GM10248 (cell line): ENCODE measurements around the gene TMCO4.
A peak's percentile ranks its signal among the peaks of the same experiment; 100 is the strongest.
"Not testable (repeated sequence)": the region's sequence is repeated elsewhere in the genome, so short reads cannot be mapped to it uniquely, and the experiment has no call there.

Source experiments
- CTCF ChIA-PET: fragments of 300-600 bp; sonication (Branson Sonifier 250); formaldehyde crosslinking; extraction: SDS; loops from one replicate; lab custom pipeline; 2021; ENCODE audit warnings: antibody characterized with exemption; lab: Yijun Ruan, JAX
- POLR2A ChIA-PET: fragments of 350-650 bp; sonication (Branson Sonifier 250); formaldehyde crosslinking; extraction: SDS; loops from one replicate; lab custom pipeline; 2020; ENCODE audit warnings: antibody characterized with exemption; lab: Yijun Ruan, JAX
- DNase-seq: peaks from one replicate; pipeline ENCODE4 v3.0.0; 2012; ENCODE audit errors: extremely low spot score
- TF ChIP-seq, protein P1 (sequence below): IDR thresholded peaks from 2 replicates; pipeline ENCODE4 v1.5.1; 2012; ENCODE audit warnings: mild to moderate bottlenecking, low read depth; ENCODE audit errors: extremely low read depth, missing control alignments, control extremely low read depth

Gene TMCO4

DNA sequence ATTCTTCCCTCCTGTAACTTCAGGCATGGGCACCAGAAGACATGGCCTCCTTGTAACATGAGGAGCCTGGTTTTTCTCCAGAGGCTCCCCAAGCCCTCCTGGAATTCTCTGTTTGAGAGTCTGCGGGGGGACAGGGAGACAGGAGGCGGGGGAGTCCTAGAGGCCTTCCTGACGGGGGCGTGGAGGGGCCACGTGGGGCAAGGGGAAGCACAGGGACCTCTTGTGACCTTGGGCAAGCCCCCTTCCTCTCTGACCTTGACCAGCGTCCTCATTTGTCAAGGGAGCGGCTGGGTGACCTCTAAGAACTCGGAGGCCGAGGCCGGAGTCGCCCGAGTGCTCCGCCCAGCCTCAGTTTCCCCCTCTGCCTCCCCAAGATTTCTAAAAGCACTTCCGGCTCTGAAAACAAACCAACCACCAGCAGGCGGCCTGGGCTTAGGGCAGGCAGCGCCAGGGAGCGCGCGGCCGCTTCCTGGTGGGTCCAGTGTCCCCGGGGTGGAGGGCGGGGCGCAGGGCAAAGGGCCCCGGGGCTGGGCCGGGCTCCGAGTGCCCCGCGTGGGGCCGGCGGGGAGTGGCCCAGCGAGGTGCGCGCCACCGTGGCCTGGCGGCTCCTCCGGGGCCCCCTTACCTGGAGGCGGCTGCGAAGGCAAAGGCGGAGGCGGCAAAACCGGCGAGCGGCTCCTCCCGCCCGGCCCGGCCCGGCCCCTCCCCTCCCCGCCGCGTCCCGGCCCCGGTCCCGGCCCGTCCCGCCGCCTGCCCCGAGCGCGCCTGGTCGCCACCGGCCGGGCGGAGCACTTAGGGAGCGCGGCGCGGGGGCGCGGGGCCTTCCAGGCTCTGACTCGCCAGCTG, at the start of gene TMCO4:
Gene TMCO4, minus strand, starts transcription at position 687 of the 846 bp plus-strand sequence. CDS start 19,158 bp downstream, outside the sequence.
- ChIA-PET POLR2A (no interaction called here), CTCF (interaction anchor here (1.2 to 3.7 kb wide), 4 partner anchors 11 to 38 kb away, joined by 3 to 16 read pairs (median 4); no protein-coding TSS in a partner anchor)
- TF ChIP-seq, protein P1, sequence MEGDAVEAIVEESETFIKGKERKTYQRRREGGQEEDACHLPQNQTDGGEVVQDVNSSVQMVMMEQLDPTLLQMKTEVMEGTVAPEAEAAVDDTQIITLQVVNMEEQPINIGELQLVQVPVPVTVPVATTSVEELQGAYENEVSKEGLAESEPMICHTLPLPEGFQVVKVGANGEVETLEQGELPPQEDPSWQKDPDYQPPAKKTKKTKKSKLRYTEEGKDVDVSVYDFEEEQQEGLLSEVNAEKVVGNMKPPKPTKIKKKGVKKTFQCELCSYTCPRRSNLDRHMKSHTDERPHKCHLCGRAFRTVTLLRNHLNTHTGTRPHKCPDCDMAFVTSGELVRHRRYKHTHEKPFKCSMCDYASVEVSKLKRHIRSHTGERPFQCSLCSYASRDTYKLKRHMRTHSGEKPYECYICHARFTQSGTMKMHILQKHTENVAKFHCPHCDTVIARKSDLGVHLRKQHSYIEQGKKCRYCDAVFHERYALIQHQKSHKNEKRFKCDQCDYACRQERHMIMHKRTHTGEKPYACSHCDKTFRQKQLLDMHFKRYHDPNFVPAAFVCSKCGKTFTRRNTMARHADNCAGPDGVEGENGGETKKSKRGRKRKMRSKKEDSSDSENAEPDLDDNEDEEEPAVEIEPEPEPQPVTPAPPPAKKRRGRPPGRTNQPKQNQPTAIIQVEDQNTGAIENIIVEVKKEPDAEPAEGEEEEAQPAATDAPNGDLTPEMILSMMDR, result no peak
- DNase-seq, result peak; percentile 79

DNA sequence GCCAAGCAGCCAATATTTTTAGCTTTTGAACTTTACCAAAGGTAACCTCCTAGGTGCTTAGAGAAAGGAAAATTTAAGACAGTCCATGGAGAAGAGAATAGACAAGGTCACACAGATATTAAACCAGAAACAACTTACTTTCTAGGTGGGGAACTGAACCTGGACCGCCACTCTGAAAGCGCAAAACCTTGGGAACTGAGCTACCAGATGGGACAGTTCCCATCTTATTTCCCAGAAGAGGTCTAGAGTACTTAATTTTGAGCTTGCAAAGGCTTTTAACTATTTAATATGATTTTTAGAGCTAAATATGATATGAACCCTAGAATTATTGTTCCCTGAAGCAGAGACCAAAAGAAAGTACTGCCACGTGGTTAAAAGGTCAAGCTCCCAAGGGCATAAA, 49.6 kb upstream of the TMCO4 start:
- POLR2A ChIA-PET, result not testable (repeated sequence)

DNA sequence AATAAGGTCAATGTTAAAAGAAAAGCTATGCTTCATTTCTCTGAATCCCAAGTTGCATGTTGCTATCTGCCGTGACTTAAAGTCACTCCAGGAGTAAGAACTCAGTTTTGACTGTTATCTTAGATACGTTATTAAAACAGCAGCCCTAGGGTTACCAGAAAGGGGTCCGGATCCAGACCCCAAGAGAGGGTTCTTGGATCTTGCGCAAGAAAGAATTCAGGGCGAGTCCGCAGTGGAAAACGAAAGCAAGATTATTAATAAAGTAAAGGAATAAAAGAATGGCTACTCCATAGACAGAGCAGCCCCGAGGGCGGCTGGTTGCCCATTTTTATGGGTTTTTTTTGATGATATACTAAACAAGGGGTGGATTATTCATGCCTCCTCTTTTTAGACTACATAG, 47.6 kb upstream of the TMCO4 start:
- CTCF ChIA-PET, POLR2A ChIA-PET, DNase-seq: not testable (repeated sequence)

More for the DNA sequence above, 49.6 kb upstream of the TMCO4 start:
- not testable (repeated sequence) for DNase-seq
- CTCF ChIA-PET, result interaction anchor here (1.3 to 2.4 kb wide), 2 partner anchors 11 to 34 kb away, joined by 3 to 10 read pairs; partner anchors contain the start of gene OTUD3

DNA sequence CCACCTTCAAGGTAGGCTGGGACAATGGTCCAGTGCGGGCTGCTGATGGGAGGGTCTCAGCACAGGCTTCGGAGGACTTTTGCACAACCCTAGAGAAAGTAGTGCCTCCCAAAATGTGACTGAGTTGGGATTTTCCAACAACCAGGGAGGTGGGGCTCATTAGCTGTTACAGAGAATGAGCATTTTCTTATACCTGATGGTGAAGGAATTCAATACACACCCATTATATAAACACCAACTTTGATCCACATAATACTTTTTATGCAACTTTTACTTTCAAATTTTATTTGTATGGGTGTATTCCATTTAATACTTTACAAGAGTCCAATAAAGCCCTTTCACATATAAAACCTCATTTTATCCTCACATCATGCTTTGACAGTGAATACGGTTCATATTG, 46.6 kb upstream of the TMCO4 start:
- TF ChIP-seq, protein P1, result no peak
- ChIA-PET CTCF (interaction anchor here (1.2 kb wide), 1 partner anchor 10 kb away, joined by 4 read pairs; no protein-coding TSS in a partner anchor), POLR2A (no interaction called here)
- DNase-seq, result no peak

DNA sequence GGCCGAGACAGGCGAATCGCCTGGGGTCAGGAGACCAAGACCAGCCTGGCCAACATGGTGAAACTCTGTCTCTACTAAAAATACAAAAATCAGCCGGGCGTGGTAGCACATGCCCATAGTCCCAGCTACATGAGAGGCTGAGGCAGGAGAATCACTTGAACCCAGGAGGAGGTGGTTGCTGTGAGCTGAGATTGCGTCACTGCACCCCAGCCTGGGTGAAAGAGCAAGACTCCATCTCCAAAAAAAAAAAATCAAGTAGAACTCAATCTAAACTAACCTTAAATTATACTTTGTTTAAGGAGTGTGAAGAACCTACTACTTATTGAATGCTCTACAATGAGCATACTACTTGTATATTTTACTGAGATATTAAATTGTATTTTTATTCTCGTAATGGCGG, 45.8 kb upstream of the TMCO4 start:
- TF ChIP-seq, protein P1, result no peak
- DNase-seq, result no peak
- ChIA-PET POLR2A (no interaction called here), CTCF (interaction anchor here (0.8 to 1.2 kb wide), 2 partner anchors 9 to 11 kb away, joined by 3 to 4 read pairs; no protein-coding TSS in a partner anchor)

DNA sequence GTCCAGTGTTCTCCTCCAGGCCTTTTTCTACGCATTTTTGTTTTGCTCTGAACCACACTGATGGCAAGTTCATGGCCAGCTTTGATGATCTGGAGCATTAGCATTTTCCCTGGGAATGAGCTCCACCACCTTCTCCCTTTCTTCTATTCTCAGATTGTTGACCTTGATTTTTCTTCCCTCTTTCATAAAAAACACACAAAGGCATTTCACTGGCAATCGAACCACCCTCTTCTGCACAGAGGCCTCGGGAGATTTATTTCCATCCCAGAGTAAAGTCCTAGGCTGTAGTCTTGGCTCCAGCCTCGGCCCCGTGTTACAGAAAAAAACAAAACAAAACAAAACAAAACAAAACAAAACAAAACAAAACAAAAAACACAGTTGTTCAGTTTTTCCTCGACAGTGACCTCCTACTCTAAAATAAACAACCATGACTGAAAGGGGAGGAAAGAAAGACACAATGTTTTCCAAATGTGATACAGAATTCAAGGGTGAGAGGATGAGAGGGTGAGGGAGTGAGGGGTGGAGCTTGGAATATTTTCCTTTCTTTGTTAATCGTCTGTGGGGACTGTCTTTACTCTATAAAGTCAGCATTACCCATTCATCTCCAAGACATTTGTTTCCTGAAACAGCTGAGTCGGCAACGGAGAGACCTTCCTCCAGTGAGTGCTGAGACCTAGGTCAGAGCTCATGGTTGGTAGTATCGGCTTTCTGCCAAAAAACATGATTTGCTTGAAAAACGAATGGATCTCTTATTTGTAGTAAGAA, 45.2 kb upstream of the TMCO4 start:
- TF ChIP-seq, protein P1, result no peak
- CTCF ChIA-PET, result interaction anchor here (0.8 kb wide), 1 partner anchor 9 kb away, joined by 3 read pairs; no protein-coding TSS in a partner anchor
- DNase-seq, result no peak
- POLR2A ChIA-PET, result no interaction called here

DNA sequence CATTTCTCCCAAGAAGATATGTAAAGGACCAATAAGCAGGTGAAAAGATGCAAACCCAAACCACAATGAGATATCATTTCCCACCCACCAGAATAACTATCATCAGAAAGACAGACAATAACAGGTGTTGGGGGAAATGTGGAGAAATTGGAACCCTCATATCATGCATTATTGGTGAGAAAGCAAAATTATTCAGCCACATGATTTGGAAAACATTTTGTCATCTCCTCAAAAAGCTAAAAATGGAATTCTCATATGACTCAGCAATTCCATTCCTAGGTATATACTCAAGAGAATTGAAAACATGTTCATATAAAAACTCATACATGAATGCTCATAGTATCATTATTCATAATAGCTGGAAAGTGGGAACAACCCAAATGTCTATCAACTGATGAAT, 40.5 kb upstream of the TMCO4 start:
- POLR2A ChIA-PET, result no interaction called here

More for the DNA sequence above, 40.5 kb upstream of the TMCO4 start:
- TF ChIP-seq, protein P1, result no peak
- no peak for DNase-seq
- CTCF ChIA-PET, result no interaction called here
